Measurements from ENCODE around the gene SSH2.

Gene SSH2

GRCh38 chr17:29847118-29847517, 82.9 kb downstream of the SSH2 start:
- H4K20me1 ChIP-seq (ENCODE audit: low read depth, low read length) = no peaks in the 10 kb centered on the region
- no peak overlapping the region for H2AFZ ChIP-seq (ENCODE audit: low read depth, low read length, severe bottlenecking)
- H3F3A ChIP-seq (ENCODE audit: insufficient read depth) = peaks cover 3% of the 10 kb centered on the region; the same call in 1 of the 2 replicates
- no peaks in the 10 kb centered on the region for H3K36me3 ChIP-seq (ENCODE audit: low read length)
- H3K4me3 ChIP-seq (ENCODE audit: insufficient read depth, low read length, poor library complexity, severe bottlenecking) = no peak overlapping the region
- no peak overlapping the region for H3K27ac ChIP-seq (ENCODE audit: low read depth, low read length)
- H3K79me2 ChIP-seq (ENCODE audit: insufficient read depth, low read length) = peaks cover 44% of the 10 kb centered on the region
- no peak for TF ChIP-seq CTCF (IDR thresholded peaks at IDR 0.05; ENCODE audit: insufficient read depth, low read length, poor library complexity, severe bottlenecking)
- no peak for TF ChIP-seq EZH2phosphoT487 (conservative IDR thresholded peaks at IDR 0.05; ENCODE audit: low read length)
- no peak overlapping the region for H3K4me2 ChIP-seq (ENCODE audit: low read depth, low read length, poor library complexity, severe bottlenecking)
- no peaks in the 10 kb centered on the region for H3K9me2 ChIP-seq (replicated peaks; ENCODE audit: insufficient read depth, low read length)
- no peak overlapping the region for H3K9ac ChIP-seq (ENCODE audit: low read length)
- no peaks in the 10 kb centered on the region for H3K9me3 ChIP-seq (ENCODE audit: insufficient read depth, low read length)
- no peaks in the 10 kb centered on the region for H3K27me3 ChIP-seq (ENCODE audit: low read length)

GRCh38 chr17:29846298-29846697, 83.7 kb downstream of the SSH2 start:
- Histone ChIP-seq H2AFZ (ENCODE audit: low read depth, low read length, severe bottlenecking) (no peak overlapping the region), H3K79me2 (ENCODE audit: insufficient read depth, low read length) (peaks cover 37% of the 10 kb centered on the region), H3K4me2 (ENCODE audit: low read depth, low read length, poor library complexity, severe bottlenecking) (no peak overlapping the region), H3K9me2 (replicated peaks; ENCODE audit: insufficient read depth, low read length) (no peaks in the 10 kb centered on the region), H3F3A (ENCODE audit: insufficient read depth) (peaks cover 3% of the 10 kb centered on the region; the same call in 1 of the 2 replicates), H3K4me3 (ENCODE audit: insufficient read depth, low read length, poor library complexity, severe bottlenecking) (no peak overlapping the region), H3K27ac (ENCODE audit: low read depth, low read length) (no peak overlapping the region), H4K20me1 (ENCODE audit: low read depth, low read length) (no peaks in the 10 kb centered on the region), H3K27me3 (ENCODE audit: low read length) (no peaks in the 10 kb centered on the region), H3K9ac (ENCODE audit: low read length) (no peak overlapping the region), H3K9me3 (ENCODE audit: insufficient read depth, low read length) (no peaks in the 10 kb centered on the region), H3K36me3 (ENCODE audit: low read length) (no peaks in the 10 kb centered on the region)
- TF ChIP-seq CTCF (IDR thresholded peaks at IDR 0.05; ENCODE audit: insufficient read depth, low read length, poor library complexity, severe bottlenecking) (no peak), EZH2phosphoT487 (conservative IDR thresholded peaks at IDR 0.05; ENCODE audit: low read length) (no peak)

GRCh38 chr17:29844339-29845048, 85.5 kb downstream of the SSH2 start:
- H3K27ac ChIP-seq (ENCODE audit: low read depth, low read length) = no peak overlapping the region
- no peak overlapping the region for H3K9ac ChIP-seq (ENCODE audit: low read length)
- no peak overlapping the region for H3K4me2 ChIP-seq (ENCODE audit: low read depth, low read length, poor library complexity, severe bottlenecking)
- H3F3A ChIP-seq (ENCODE audit: insufficient read depth) = no peaks in the 10 kb centered on the region
- TF ChIP-seq EZH2phosphoT487 (conservative IDR thresholded peaks at IDR 0.05; ENCODE audit: low read length) (no peak), CTCF (IDR thresholded peaks at IDR 0.05; ENCODE audit: insufficient read depth, low read length, poor library complexity, severe bottlenecking) (no peak)
- peaks cover 24% of the 10 kb centered on the region for H3K79me2 ChIP-seq (ENCODE audit: insufficient read depth, low read length)
- H4K20me1 ChIP-seq (ENCODE audit: low read depth, low read length) = no peaks in the 10 kb centered on the region
- H3K9me3 ChIP-seq (ENCODE audit: insufficient read depth, low read length) = no peaks in the 10 kb centered on the region
- H3K27me3 ChIP-seq (ENCODE audit: low read length) = no peaks in the 10 kb centered on the region
- no peak overlapping the region for H2AFZ ChIP-seq (ENCODE audit: low read depth, low read length, severe bottlenecking)
- no peaks in the 10 kb centered on the region for H3K9me2 ChIP-seq (replicated peaks; ENCODE audit: insufficient read depth, low read length)
- H3K4me3 ChIP-seq (ENCODE audit: insufficient read depth, low read length, poor library complexity, severe bottlenecking) = no peak overlapping the region
- H3K36me3 ChIP-seq (ENCODE audit: low read length) = no peaks in the 10 kb centered on the region

All from SU-DHL-6 (cell line).